SH-SY5Y (cell line): ENCODE measurements around the gene TLE2.

Experiments
- GATA2 ChIP-seq: IDR thresholded peaks from 2 replicates; pipeline ENCODE4 v1.6.1; 2011; ENCODE audit warnings: mild to moderate bottlenecking, low read depth, low read length
- GATA3 ChIP-seq: IDR thresholded peaks from 2 replicates; pipeline ENCODE4 v1.6.1; 2011; ENCODE audit warnings: low read depth, mild to moderate bottlenecking, low read length, moderate library complexity

GRCh38 chr19:2950286-2951124 lies 78.6 kb downstream of the TLE2 start:
- no peak for TF ChIP-seq GATA2
- TF ChIP-seq GATA3, result no peak
